Stimulated activated CD4-positive, alpha-beta T cell treated with anti-CD3 and anti-CD28 coated beads, Interleukin-4, amount 100 ng/mL, for 24 hours (primary cell): Measurements from ENCODE around the gene FOXN3.

ENCODE experiments used
- DNase-seq: peaks from one replicate; pipeline ENCODE4 v3.0.0-alpha.2; 2020

Gene FOXN3

GRCh38 chr14:89248411-89249064 lies 168.5 kb downstream of the FOXN3 start:
- DNase-seq: no peak

GRCh38 chr14:89247457-89248122 lies 169.4 kb downstream of the FOXN3 start:
- DNase-seq: no peak

- no peak for DNase-seq
Observed at GRCh38 chr14:89246290-89246689, 170.7 kb downstream of the FOXN3 start.

GRCh38 chr14:89245802-89246201 lies 171.2 kb downstream of the FOXN3 start:
- no peak for DNase-seq

GRCh38 chr14:89244720-89245119 lies 172.3 kb downstream of the FOXN3 start:
- DNase-seq: no peak

GRCh38 chr14:89243741-89244140 lies 173.3 kb downstream of the FOXN3 start:
- no peak for DNase-seq

GRCh38 chr14:89243286-89243685 lies 173.7 kb downstream of the FOXN3 start:
- DNase-seq: no peak

GRCh38 chr14:89242652-89243279 lies 174.3 kb downstream of the FOXN3 start:
- no peak for DNase-seq

- DNase-seq: no peak
Observed at GRCh38 chr14:89241934-89242651, 174.9 kb downstream of the FOXN3 start.

- no peak for DNase-seq
Observed at GRCh38 chr14:89241257-89241656, 175.8 kb downstream of the FOXN3 start.

GRCh38 chr14:89240414-89240813 lies 176.6 kb downstream of the FOXN3 start:
- no peak for DNase-seq

GRCh38 chr14:89239023-89239422 lies 178.0 kb downstream of the FOXN3 start:
- DNase-seq: no peak

- no peak for DNase-seq
Observed at GRCh38 chr14:89237921-89238529, 179.0 kb downstream of the FOXN3 start.

GRCh38 chr14:89236851-89237250 lies 180.2 kb downstream of the FOXN3 start:
- DNase-seq: no peak

- no peak for DNase-seq
Observed at GRCh38 chr14:89233184-89233583, 183.8 kb downstream of the FOXN3 start.

- DNase-seq: no peak
Observed at GRCh38 chr14:89232265-89233070, 184.6 kb downstream of the FOXN3 start.

GRCh38 chr14:89231426-89232113 lies 185.5 kb downstream of the FOXN3 start:
- no peak for DNase-seq

- DNase-seq: no peak
Observed at GRCh38 chr14:89228921-89229639, 188.0 kb downstream of the FOXN3 start.

- DNase-seq: no peak
Observed at GRCh38 chr14:89227496-89227836, 189.6 kb downstream of the FOXN3 start.

GRCh38 chr14:89226801-89227495 lies 190.1 kb downstream of the FOXN3 start:
- DNase-seq: no peak
